ENCODE results near the gene AK4. TPM values are rescaled to one million over a fixed set of nuclear protein-coding genes. Genes with fewer than 3 reads are reported as not detected.

The AK4 gene
- total RNA-seq, 1 donor from 2014 or later = 153 TPM

- ATAC-seq = no peak
- DNase-seq (ENCODE audit: low spot score) = no peak
These were observed 95.5 kb downstream of the AK4 start for GRCh38 chr1:65243491-65243890.

- no peak for ATAC-seq
- DNase-seq (ENCODE audit: low spot score) = no peak
These were observed 97.3 kb downstream of the AK4 start for GRCh38 chr1:65245295-65245694.

GRCh38 chr1:65247419-65248359 is 99.7 kb downstream of the AK4 start:
- DNase-seq (ENCODE audit: low spot score) (no peak), ATAC-seq (peak; percentile 75)

GRCh38 chr1:65250826-65251225 is 102.8 kb downstream of the AK4 start:
- no peak for DNase-seq (ENCODE audit: low spot score)
- no peak for ATAC-seq

- no peak for ATAC-seq
These were observed 105.9 kb downstream of the AK4 start for GRCh38 chr1:65253800-65254319.

GRCh38 chr1:65254320-65255034 is 106.5 kb downstream of the AK4 start:
- peak; percentile 83 for DNase-seq (ENCODE audit: low spot score)
- peak; percentile 98 for ATAC-seq

More at GRCh38 chr1:65253800-65254319, 105.9 kb downstream of the AK4 start:
- DNase-seq (ENCODE audit: low spot score) = no peak

GRCh38 chr1:65255035-65255655 is 107.1 kb downstream of the AK4 start:
- DNase-seq (ENCODE audit: low spot score) = no peak
- no peak for ATAC-seq

GRCh38 chr1:65255656-65256050 is 107.7 kb downstream of the AK4 start:
- DNase-seq (ENCODE audit: low spot score) = no peak
- ATAC-seq = no peak

- DNase-seq (ENCODE audit: low spot score) (no peak), ATAC-seq (no peak)
These were observed 109.1 kb downstream of the AK4 start for GRCh38 chr1:65256860-65257708.

- ATAC-seq = no peak
These were observed 110.1 kb downstream of the AK4 start for GRCh38 chr1:65258106-65258505.

GRCh38 chr1:65259816-65260215 is 111.8 kb downstream of the AK4 start:
- ATAC-seq = no peak
- DNase-seq (ENCODE audit: low spot score) = no peak

More at GRCh38 chr1:65258106-65258505, 110.1 kb downstream of the AK4 start:
- DNase-seq (ENCODE audit: low spot score) = no peak

GRCh38 chr1:65260851-65261473 is 113.0 kb downstream of the AK4 start:
- ATAC-seq (no peak), DNase-seq (ENCODE audit: low spot score) (no peak)

- no peak for ATAC-seq
These were observed 115.3 kb downstream of the AK4 start for GRCh38 chr1:65263286-65263685.

GRCh38 chr1:65264197-65264929 is 116.4 kb downstream of the AK4 start:
- ATAC-seq (peak; percentile 21), DNase-seq (ENCODE audit: low spot score) (no peak)

More at GRCh38 chr1:65263286-65263685, 115.3 kb downstream of the AK4 start:
- no peak for DNase-seq (ENCODE audit: low spot score)

- ATAC-seq (peak; percentile 22), DNase-seq (ENCODE audit: low spot score) (no peak)
These were observed 117.3 kb downstream of the AK4 start for GRCh38 chr1:65265296-65265650.

- ATAC-seq = peak; percentile 85
- no peak for DNase-seq (ENCODE audit: low spot score)
These were observed 117.8 kb downstream of the AK4 start for GRCh38 chr1:65265651-65266351.

- no peak for DNase-seq (ENCODE audit: low spot score)
- ATAC-seq = no peak
These were observed 118.5 kb downstream of the AK4 start for GRCh38 chr1:65266476-65266875.

GRCh38 chr1:65267271-65267670 is 119.3 kb downstream of the AK4 start:
- ATAC-seq = no peak
- no peak for DNase-seq (ENCODE audit: low spot score)

- no peak for DNase-seq (ENCODE audit: low spot score)
- no peak for ATAC-seq
These were observed 119.7 kb downstream of the AK4 start for GRCh38 chr1:65267683-65268082.

Data from left lobe of liver (tissue), 2 donors.